Measurements from ENCODE around the gene NKAIN1. TPM values are rescaled to one million over a fixed set of nuclear protein-coding genes. Genes with fewer than 3 reads are reported as not detected.

NKAIN1 gene
- polyA plus RNA-seq, 3 donors, result not detected

DNA sequence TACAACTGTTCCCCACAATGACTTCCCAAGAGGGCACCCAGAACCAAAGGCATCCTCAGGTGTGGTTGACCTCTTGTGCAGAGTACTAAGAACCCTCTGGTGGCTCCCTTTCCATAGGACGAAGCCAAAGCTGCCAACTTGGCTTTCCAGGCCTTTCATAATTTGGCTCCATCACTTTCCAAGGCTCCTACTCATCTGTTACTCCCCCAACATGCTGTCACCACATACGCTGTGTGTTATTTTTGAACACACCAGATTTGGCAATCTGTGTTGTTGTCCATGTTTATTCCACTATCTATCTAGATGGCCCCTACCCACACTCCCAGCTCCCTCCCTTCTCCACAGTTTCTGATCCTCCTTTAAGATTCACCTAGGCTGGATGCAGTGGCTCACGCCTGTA lies 10.2 kb upstream of the NKAIN1 start:
- Histone ChIP-seq H3K27ac (ENCODE audit: low read depth in 1 of 2, low read length in 2 of 2) (no peak overlapping the region), H4K20me1 (ENCODE audit: insufficient read depth, low read length) (no peaks in the 10 kb centered on the region), H3K4me3 (replicated peaks in 1 of 3; ENCODE audit: low read depth in 2 of 3, low read length in 3 of 3) (no peak overlapping the region), H3K9me3 (replicated peaks in 1 of 2; ENCODE audit: control insufficient read depth in 1 of 2, insufficient read depth in 1 of 2, low read length in 2 of 2) (no peaks in the 10 kb centered on the region), H3K27me3 (ENCODE audit: control insufficient read depth in 2 of 2, insufficient read depth in 2 of 2, low read length in 2 of 2) (no peaks in the 10 kb centered on the region), H3K4me1 (ENCODE audit: control insufficient read depth in 1 of 2, insufficient read depth in 2 of 2, low read length in 2 of 2) (no peaks in the 10 kb centered on the region), H2AFZ (ENCODE audit: insufficient read depth, low read depth, low read length, poor library complexity, severe bottlenecking) (no peak overlapping the region), H3K79me2 (ENCODE audit: insufficient read depth, low read length) (no peaks in the 10 kb centered on the region), H3K36me3 (replicated peaks in 1 of 2; ENCODE audit: control insufficient read depth in 1 of 2, insufficient read depth in 2 of 2, low read length in 2 of 2) (no peaks in the 10 kb centered on the region), H3K9ac (ENCODE audit: insufficient read depth, low read length, poor library complexity, severe bottlenecking) (no peak overlapping the region), H3K4me2 (replicated peaks; ENCODE audit: extremely low read depth, low read length, poor library complexity, severe bottlenecking) (no peak overlapping the region)
- TF ChIP-seq, protein P1, sequence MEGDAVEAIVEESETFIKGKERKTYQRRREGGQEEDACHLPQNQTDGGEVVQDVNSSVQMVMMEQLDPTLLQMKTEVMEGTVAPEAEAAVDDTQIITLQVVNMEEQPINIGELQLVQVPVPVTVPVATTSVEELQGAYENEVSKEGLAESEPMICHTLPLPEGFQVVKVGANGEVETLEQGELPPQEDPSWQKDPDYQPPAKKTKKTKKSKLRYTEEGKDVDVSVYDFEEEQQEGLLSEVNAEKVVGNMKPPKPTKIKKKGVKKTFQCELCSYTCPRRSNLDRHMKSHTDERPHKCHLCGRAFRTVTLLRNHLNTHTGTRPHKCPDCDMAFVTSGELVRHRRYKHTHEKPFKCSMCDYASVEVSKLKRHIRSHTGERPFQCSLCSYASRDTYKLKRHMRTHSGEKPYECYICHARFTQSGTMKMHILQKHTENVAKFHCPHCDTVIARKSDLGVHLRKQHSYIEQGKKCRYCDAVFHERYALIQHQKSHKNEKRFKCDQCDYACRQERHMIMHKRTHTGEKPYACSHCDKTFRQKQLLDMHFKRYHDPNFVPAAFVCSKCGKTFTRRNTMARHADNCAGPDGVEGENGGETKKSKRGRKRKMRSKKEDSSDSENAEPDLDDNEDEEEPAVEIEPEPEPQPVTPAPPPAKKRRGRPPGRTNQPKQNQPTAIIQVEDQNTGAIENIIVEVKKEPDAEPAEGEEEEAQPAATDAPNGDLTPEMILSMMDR (IDR thresholded peaks at IDR 0.05), result no peak
- intact Hi-C loops (cut with micrococcal nuclease), result no loop called here
- Mint-ChIP-seq H3K9me3 (peaks cover 0 to 4% (median 3%) of the 10 kb centered on the region in 7 donors), H3K27me3 (ENCODE audit: low read depth in 3 of 3) (peaks cover 0 to 2% (median 2%) of the 10 kb centered on the region in 3 donors), H3K4me1 (peaks cover 7% of the 10 kb centered on the region), H3K27ac (no peak overlapping the region), H3K36me3 (no peaks in the 10 kb centered on the region), H3K4me3 (no peak overlapping the region)
- DNase-seq, result no peak
- 97% methylated on average over 3 of the region's 3 CpGs for WGBS (ENCODE audit: insufficient coverage)

DNA sequence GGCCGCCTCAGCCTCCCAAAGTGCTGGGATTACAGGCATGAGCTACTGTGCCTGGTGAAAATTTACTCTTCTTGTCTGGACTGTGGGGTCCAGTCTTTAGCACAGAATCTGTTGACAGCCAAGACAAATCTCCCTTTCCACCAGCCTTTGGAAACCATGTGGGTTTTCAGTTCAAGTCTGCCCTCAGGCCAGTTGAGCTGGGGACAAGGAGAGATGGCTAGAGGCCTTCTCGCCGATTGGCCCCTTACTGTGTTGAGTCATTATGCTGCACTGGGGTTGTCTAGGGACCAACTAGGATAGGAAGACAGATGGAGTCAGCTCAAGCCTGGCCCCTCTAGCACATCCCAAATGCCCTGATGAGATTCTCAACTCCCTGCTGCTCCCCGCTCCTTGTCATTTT lies 8.6 kb upstream of the NKAIN1 start:
- H3K36me3 Mint-ChIP-seq, result no peaks in the 10 kb centered on the region

More for the DNA sequence above, 8.6 kb upstream of the NKAIN1 start:
- Histone ChIP-seq H3K27me3 (ENCODE audit: control insufficient read depth in 2 of 2, insufficient read depth in 2 of 2, low read length in 2 of 2) (no peaks in the 10 kb centered on the region), H2AFZ (ENCODE audit: insufficient read depth, low read depth, low read length, poor library complexity, severe bottlenecking) (no peak overlapping the region), H3K4me1 (ENCODE audit: control insufficient read depth in 1 of 2, insufficient read depth in 2 of 2, low read length in 2 of 2) (no peaks in the 10 kb centered on the region), H3K9ac (ENCODE audit: insufficient read depth, low read length, poor library complexity, severe bottlenecking) (no peak overlapping the region), H3K79me2 (ENCODE audit: insufficient read depth, low read length) (no peaks in the 10 kb centered on the region), H3K9me3 (replicated peaks in 1 of 2; ENCODE audit: control insufficient read depth in 1 of 2, insufficient read depth in 1 of 2, low read length in 2 of 2) (no peaks in the 10 kb centered on the region), H3K4me3 (replicated peaks in 1 of 3; ENCODE audit: low read depth in 2 of 3, low read length in 3 of 3) (no peak overlapping the region), H3K27ac (ENCODE audit: low read depth in 1 of 2, low read length in 2 of 2) (no peak overlapping the region), H3K4me2 (replicated peaks; ENCODE audit: extremely low read depth, low read length, poor library complexity, severe bottlenecking) (no peak overlapping the region), H4K20me1 (ENCODE audit: insufficient read depth, low read length) (no peaks in the 10 kb centered on the region), H3K36me3 (replicated peaks in 1 of 2; ENCODE audit: control insufficient read depth in 1 of 2, insufficient read depth in 2 of 2, low read length in 2 of 2) (no peaks in the 10 kb centered on the region)
- peaks cover 7% of the 10 kb centered on the region for H3K4me1 Mint-ChIP-seq
- TF ChIP-seq, protein P1 (IDR thresholded peaks at IDR 0.05), result no peak
- 100% methylated on average over 2 of the region's 4 CpGs for WGBS (ENCODE audit: insufficient coverage)
- H3K9me3 Mint-ChIP-seq, result no peaks in the 10 kb centered on the region
- intact Hi-C loops (cut with micrococcal nuclease), result no loop called here
- H3K27ac Mint-ChIP-seq, result no peak overlapping the region
- no peak for DNase-seq
- no peak overlapping the region for H3K4me3 Mint-ChIP-seq
- peaks cover 3 to 5% (median 3%) of the 10 kb centered on the region in 3 donors for H3K27me3 Mint-ChIP-seq (ENCODE audit: low read depth in 3 of 3)

All from CD14-positive monocyte (primary cell).